Pancreas (tissue), 10 donors: ENCODE data around the gene DENND2A. TPM values are rescaled to one million over a fixed set of nuclear protein-coding genes. Genes with fewer than 3 reads are reported as not detected.
"Not testable (repeated sequence)": the region's sequence is repeated elsewhere in the genome, so short reads cannot be mapped to it uniquely, and the experiment has no call there.

Experiments used
- ATAC-seq, 4 donors: fragments of 200-7000 bp; cut with Tn5 transposase; one replicate each; pipeline versions ENCODE4 v1.8.0 to v1.9.1; 2020; ENCODE audit warnings: mild to moderate bottlenecking in 4 of 4, moderate library complexity in 4 of 4
- DNase-seq, 6 donors: peaks; one replicate each; pipeline ENCODE4 v3.0.0-alpha.2; 2020
- FAIRE-seq: peaks from 2 replicates; lab custom pipeline; 2012; peaks lifted over from hg19 to GRCh38; lab: Jason Lieb, UNC
- H3K27ac ChIP-seq, 4 donors: fragments of 200-600 bp; sonication (generic); 1 replicate in 3 of 4; 2 replicates in 1 of 4; pipeline versions ENCODE4 v1.5.0 to v1.8.0; 2020
- H3K27me3 ChIP-seq, 4 donors: fragments of 200-600 bp; one replicate each; pipeline ENCODE4 v1.8.0; 2021
- H3K36me3 ChIP-seq, 3 donors: fragments of 200-600 bp; sonication (generic) in 1 of 3; one replicate each; pipeline versions ENCODE4 v1.5.0 to v1.8.0; 2020 to 2021
- H3K4me1 ChIP-seq, 3 donors: fragments of 200-600 bp; one replicate each; pipeline ENCODE4 v1.8.0; 2021
- H3K4me3 ChIP-seq, 4 donors: fragments of 200-600 bp; sonication (generic) in 2 of 4; one replicate each; pipeline versions ENCODE4 v1.5.0 to v1.8.0; 2020 to 2021
- H3K9me3 ChIP-seq, 4 donors: fragments of 200-600 bp; one replicate each; pipeline ENCODE4 v1.8.0; 2021
- WGBS, 2 donors: extraction: QIAGEN DNeasy Blood & Tissue Kit; methylation state at CpG; one replicate each; pipeline ENCODE4 v1.1.7; 2013; 5-methylcytosine and 5-hydroxymethylcytosine counted together
- intact Hi-C, 3 donors: fragments of 100-400 bp; cut with DNase I; formaldehyde crosslinking; loops; one replicate each; pipeline versions ENCODE4 v1.11.1 to v1.14.2; 2022
- polyA plus RNA-seq, 2 donors: library from polyadenylated mRNA; stranded (reverse); fragments of 200-250 nt; gene quantifications; one replicate each; pipeline ENCODE4 v1.2.3, GENCODE V29; 2013
- total RNA-seq, 6 donors: library from RNA; stranded (reverse); fragmentation: NEBNext Ultra II Directional in 4 of 6; extraction: Animal tissue kit (Norgen Biotek cat#: 25700) in 4 of 6; gene quantifications; one replicate each; pipeline versions ENCODE4 v1.2.1 to v1.2.4, GENCODE V29; 2021 to 2023
- TF ChIP-seq, protein P1 (sequence below), 4 donors: fragments of 200-600 bp; sonication (generic) in 3 of 4; IDR thresholded peaks; one replicate each; pipeline versions ENCODE4 v1.5.0 to v1.8.0; 2021; ENCODE audit warnings: antibody characterized with exemption in 4 of 4
- donor health status: healthy with polysubstance abuse.
- donor health status: DM: no; HTN: no; CAD: no; lungs with moderate emphysema.
- donor health status: DM: no; HTN: no; CAD: no.
- donor health status: control.
- donor health status: control.
- donor health status: Bipolar disorder and iron deficiency.
- donor health status: DM: yes; HTN: yes; CAD: no.
- donor health status: DM: no; HTN: no; CAD: no.
- donor health status: DM: no; HTN: no; CAD: no.
- donor health status: DM: yes; HTN: yes; CAD: no.

DENND2A gene
- total and polyA plus RNA-seq, 8 donors, result 1.1 to 5.0 (median 1.8) TPM

DNA sequence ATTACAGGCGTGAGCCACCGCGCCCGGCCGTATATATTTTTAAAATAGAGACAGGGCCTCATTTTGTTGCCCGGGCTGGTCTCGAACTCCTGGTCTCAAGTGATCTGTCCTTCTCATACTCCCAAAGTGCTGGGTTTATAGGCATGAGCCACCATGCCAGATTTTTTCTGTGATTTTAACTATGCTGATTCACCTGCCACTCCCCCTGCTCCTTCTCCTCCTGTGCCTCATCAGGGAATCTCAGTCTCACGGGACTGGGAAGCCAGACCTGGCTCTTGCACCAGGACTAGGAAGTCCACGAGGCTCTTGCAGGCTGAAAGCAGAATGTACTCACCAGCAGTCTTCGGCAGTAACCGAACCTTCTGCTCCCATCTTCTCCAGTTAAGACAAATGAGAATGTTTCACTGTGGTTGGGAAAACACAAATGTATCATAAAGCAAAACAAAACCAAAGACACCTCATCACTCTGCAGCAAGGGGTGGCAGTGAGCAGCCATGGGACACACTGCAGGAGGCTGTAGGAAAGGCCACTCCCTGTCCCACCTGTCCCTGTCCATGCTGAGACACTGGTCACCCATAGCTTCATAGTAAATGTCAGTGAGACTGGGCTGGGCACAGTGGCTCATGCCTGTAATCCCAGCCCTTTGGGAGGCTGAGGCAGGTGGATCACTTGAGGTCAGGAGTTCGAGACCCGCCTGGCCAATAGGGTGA lies 82.6 kb downstream of the DENND2A start:
- FAIRE-seq (no peak), ATAC-seq (no peak), DNase-seq (no peak)
- no peaks in the 10 kb centered on the region for H3K36me3 ChIP-seq
- no peak overlapping the region for H3K27ac ChIP-seq
- H3K4me3 ChIP-seq, result no peak overlapping the region
- intact Hi-C loops, result no loop called here
- H3K27me3 ChIP-seq, result no peaks in the 10 kb centered on the region
- no peaks in the 10 kb centered on the region for H3K4me1 ChIP-seq
- no peaks in the 10 kb centered on the region for H3K9me3 ChIP-seq
- TF ChIP-seq, protein P1, sequence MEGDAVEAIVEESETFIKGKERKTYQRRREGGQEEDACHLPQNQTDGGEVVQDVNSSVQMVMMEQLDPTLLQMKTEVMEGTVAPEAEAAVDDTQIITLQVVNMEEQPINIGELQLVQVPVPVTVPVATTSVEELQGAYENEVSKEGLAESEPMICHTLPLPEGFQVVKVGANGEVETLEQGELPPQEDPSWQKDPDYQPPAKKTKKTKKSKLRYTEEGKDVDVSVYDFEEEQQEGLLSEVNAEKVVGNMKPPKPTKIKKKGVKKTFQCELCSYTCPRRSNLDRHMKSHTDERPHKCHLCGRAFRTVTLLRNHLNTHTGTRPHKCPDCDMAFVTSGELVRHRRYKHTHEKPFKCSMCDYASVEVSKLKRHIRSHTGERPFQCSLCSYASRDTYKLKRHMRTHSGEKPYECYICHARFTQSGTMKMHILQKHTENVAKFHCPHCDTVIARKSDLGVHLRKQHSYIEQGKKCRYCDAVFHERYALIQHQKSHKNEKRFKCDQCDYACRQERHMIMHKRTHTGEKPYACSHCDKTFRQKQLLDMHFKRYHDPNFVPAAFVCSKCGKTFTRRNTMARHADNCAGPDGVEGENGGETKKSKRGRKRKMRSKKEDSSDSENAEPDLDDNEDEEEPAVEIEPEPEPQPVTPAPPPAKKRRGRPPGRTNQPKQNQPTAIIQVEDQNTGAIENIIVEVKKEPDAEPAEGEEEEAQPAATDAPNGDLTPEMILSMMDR (IDR thresholded peaks at IDR 0.05), result no peak
- WGBS, 2 donors, result 92% methylated on average over 13 of the region's 13 CpGs

DNA sequence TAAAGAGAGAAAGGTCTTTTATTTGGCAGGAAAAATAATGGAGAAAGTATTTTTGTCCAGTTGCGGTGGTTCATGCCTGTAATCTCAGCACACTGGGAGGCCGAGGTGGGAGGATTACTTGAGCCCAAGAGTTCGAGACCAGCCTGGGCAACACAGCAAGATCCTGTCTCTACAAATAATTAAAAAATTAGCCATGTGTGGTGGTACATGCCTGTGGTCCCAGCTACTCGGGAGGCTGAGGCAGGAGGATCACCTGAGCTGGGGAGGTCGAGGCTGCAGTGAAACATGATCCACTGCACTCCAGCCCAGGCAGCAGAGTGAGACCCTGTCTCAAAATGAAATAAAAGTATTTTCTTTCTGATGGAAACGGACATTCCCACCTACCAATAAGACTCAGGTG lies 83.5 kb downstream of the DENND2A start:
- no peaks in the 10 kb centered on the region for H3K9me3 ChIP-seq
- TF ChIP-seq, protein P1 (IDR thresholded peaks at IDR 0.05), result no peak
- no peak overlapping the region for H3K27ac ChIP-seq
- H3K27me3 ChIP-seq, result no peaks in the 10 kb centered on the region
- ATAC-seq (no peak), FAIRE-seq (no peak), DNase-seq (no peak)
- intact Hi-C loops, result no loop called here
- 86 to 91% methylated on average over 6 of the region's 6 CpGs for WGBS, 2 donors
- no peak overlapping the region for H3K4me3 ChIP-seq
- no peaks in the 10 kb centered on the region for H3K4me1 ChIP-seq
- no peaks in the 10 kb centered on the region for H3K36me3 ChIP-seq

DNA sequence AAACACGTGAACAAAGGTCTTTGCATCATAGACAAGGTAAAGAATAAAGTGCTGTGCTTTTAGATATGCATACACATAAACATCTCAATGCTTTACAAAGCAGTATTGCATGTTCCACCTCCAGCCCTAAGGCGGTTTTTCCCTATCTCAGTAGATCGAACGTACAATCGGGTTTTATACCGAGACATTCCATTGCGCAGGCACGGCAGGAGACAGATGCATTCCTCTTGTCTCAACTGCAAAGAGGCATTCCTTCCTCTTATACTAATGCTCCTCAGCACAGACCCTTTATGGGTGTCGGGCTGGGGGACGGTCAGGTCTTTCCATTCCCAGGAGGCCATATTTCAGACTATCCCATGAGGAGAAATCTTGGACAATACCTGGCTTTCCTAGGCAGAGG lies 87.4 kb downstream of the DENND2A start:
- H3K27me3 ChIP-seq, H3K4me1 ChIP-seq, H3K36me3 ChIP-seq, H3K9me3 ChIP-seq, intact Hi-C loops, FAIRE-seq, DNase-seq, H3K27ac ChIP-seq, H3K4me3 ChIP-seq, ATAC-seq: not testable (repeated sequence)
- 52 to 60% methylated on average over 10 of the region's 10 CpGs for WGBS, 2 donors

DNA sequence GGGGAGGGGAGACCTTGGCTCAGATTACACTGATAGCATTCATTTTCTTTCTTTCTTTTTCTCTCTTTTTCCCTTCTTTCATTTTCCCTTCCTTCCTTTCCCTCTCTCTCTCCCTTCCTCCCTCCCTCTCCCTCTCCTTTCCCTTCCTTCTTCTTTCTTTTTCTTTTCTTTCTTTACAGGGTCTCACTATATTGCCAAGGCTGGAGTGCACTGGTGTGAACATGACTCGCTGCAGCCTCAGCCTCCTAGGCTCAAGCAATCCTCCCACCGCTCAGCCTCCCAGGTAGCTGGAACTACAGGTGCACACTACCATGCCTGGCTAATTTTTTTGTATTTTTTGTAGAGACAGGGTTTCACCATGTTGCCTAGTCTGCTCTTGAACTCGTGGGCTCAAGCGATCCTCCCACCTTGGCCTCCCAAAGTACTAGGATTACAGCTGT lies 88.4 kb downstream of the DENND2A start:
- Histone ChIP-seq H3K27ac (no peak overlapping the region), H3K4me1 (no peaks in the 10 kb centered on the region), H3K9me3 (no peaks in the 10 kb centered on the region), H3K4me3 (no peak overlapping the region), H3K27me3 (no peaks in the 10 kb centered on the region), H3K36me3 (no peaks in the 10 kb centered on the region)
- FAIRE-seq, result no peak
- DNase-seq, result no peak
- 91 to 99% methylated on average over 4 of the region's 4 CpGs for WGBS, 2 donors
- TF ChIP-seq, protein P1 (IDR thresholded peaks at IDR 0.05), result no peak
- intact Hi-C loops, result no loop called here
- no peak for ATAC-seq

DNA sequence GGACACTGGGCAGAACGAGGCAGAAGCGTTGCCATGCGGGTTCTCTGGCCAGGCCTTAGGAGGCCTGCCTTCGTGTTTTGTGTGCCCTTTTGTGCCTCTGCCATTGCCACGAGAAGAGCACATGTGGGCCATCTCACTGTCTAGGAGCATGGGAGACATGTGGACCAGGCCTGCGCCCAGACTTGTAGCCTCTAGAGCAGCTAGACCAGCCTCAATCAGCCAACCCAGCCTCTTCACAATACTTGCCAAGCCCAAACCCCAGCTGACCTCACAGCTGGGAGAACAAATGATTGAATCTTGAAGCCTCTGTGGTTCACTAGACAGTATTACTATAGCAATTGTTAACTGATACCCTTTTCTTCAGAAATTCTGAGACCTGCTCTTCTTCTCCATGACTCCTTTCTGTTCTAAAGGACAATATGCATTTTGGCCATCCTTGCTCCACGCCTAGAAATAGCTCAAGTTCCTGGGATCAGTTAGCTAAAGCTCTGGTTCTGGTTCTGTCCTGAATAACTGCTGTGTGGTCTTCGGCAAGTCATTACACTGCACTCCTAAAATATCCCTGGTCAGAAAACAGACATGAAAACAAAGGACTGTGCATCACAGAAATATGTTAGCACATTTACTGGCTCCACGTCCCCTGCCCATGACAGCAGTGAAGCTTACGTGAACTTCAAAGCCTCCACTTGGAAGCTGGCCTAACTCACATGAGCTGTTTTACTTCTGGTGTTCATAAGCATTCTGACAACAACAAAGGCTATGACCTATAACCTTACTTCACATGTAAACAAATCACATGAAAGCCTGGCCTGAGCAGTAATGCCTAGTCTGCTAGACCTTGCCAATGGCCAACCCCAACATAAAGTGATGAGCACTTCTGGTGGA lies 89.0 kb downstream of the DENND2A start:
- Histone ChIP-seq H3K27ac (no peak overlapping the region), H3K27me3 (no peaks in the 10 kb centered on the region), H3K9me3 (no peaks in the 10 kb centered on the region), H3K4me3 (no peak overlapping the region), H3K36me3 (no peaks in the 10 kb centered on the region), H3K4me1 (no peaks in the 10 kb centered on the region)
- FAIRE-seq (no peak), ATAC-seq (no peak), DNase-seq (no peak)
- intact Hi-C loops, result no loop called here
- WGBS, 2 donors, result 85 to 90% methylated on average over 10 of the region's 10 CpGs
- TF ChIP-seq, protein P1 (IDR thresholded peaks at IDR 0.05), result no peak
